ENCODE results near the gene FREY1. TPM values are rescaled to one million over a fixed set of nuclear protein-coding genes. Genes with fewer than 3 reads are reported as not detected.
"Not testable (repeated sequence)": the region's sequence is repeated elsewhere in the genome, so short reads cannot be mapped to it uniquely, and the experiment has no call there.

Gene FREY1
- total RNA-seq, 6 donors from 2014 or later: 0.60 to 3.2 (median 1.7) TPM; not detected in 2

DNA sequence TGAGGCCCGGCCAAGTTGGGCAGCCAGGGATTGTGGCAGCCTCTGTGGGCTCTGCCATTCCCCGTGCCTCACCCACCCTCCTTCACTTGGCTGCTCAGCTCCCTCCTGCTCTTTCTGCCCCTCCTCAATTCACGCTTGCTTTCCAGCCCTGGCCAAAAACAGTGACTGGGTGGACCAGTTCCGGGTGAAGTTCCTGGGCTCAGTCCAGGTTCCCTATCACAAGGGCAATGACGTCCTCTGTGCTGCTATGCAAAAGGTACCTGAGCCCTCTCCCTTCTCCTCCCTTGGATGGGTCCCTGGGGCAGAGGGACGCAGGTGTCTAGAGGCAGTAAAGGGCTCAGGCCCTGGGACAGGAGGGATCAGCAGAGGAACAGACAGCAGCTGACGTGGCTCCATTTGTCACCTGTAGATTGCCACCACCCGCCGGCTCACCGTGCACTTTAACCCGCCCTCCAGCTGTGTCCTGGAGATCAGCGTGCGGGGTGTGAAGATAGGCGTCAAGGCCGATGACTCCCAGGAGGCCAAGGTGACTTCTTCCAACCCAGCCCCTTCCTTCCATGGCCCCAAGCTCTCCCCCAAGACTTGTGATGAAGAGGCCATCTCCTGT, 2.7 kb downstream of the FREY1 start:
- WGBS, 2 donors: 83 to 90% methylated on average over 13 to 15 of the region's 15 CpGs
- ATAC-seq (ENCODE audit: low FRiP score in 2 of 2): no peak
- TF ChIP-seq EP300 (IDR thresholded peaks at IDR 0.05) (no peak), POLR2A (IDR thresholded peaks at IDR 0.05) (no peak), CTCF (IDR thresholded peaks at IDR 0.05) (no peak), POLR2AphosphoS5 (IDR thresholded peaks at IDR 0.05) (no peak)
- Histone ChIP-seq H3K27ac (no peak overlapping the region), H3K36me3 (peaks cover 0 to 18% (median 7%) of the 10 kb centered on the region in 4 donors), H3K9me3 (no peaks in the 10 kb centered on the region), H3K4me1 (peaks cover 11 to 21% (median 14%) of the 10 kb centered on the region in 4 donors), H3K4me3 (no peak overlapping the region), H3K27me3 (no peaks in the 10 kb centered on the region)
- no peak for DNase-seq

DNA sequence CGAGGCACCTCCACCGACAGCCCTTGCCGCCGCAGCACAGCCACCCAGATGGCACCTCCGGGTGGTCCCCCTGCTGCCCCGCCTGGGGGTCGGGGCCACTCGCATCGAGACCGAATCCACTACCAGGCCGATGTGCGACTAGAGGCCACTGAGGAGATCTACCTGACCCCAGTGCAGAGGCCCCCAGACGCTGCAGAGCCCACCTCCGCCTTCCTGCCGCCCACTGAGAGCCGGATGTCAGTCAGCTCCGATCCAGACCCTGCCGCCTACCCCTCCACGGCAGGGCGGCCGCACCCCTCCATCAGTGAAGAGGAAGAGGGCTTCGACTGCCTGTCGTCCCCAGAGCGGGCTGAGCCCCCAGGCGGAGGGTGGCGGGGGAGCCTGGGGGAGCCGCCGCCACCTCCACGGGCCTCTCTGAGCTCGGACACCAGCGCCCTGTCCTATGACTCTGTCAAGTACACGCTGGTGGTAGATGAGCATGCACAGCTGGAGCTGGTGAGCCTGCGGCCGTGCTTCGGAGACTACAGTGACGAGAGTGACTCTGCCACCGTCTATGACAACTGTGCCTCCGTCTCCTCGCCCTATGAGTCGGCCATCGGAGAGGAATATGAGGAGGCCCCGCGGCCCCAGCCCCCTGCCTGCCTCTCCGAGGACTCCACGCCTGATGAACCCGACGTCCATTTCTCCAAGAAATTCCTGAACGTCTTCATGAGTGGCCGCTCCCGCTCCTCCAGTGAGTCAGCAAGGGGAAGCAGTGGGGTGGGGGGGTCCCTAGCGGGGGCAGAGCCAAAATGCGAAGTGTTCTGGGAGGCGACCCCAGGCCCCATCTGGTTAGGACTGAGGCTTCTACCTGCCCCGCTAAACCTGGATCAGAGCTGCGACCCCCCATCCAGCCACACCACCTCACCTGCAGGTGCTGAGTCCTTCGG, 4.4 kb downstream of the FREY1 start:
- Histone ChIP-seq H3K4me3 (no peak overlapping the region), H3K27me3 (peaks cover 0 to 2% (median 0%) of the 10 kb centered on the region in 4 donors), H3K9me3 (no peaks in the 10 kb centered on the region), H3K4me1 (peaks cover 18 to 31% (median 20%) of the 10 kb centered on the region in 4 donors), H3K27ac (no peak overlapping the region), H3K36me3 (peaks cover 0 to 11% (median 3%) of the 10 kb centered on the region in 4 donors)
- DNase-seq (peak in 1 of 2 donors; percentile 80), ATAC-seq (ENCODE audit: low FRiP score in 2 of 2) (no peak)
- 90 to 94% methylated on average over 15 to 34 of the region's 56 CpGs for WGBS, 2 donors
- TF ChIP-seq CTCF (IDR thresholded peaks at IDR 0.05): no peak
- TF ChIP-seq POLR2A (IDR thresholded peaks at IDR 0.05): no peak
- TF ChIP-seq POLR2AphosphoS5 (IDR thresholded peaks at IDR 0.05): no peak

- peaks cover 18 to 31% (median 20%) of the 10 kb centered on the region in 4 donors for H3K4me1 ChIP-seq
- H3K9me3 ChIP-seq: no peaks in the 10 kb centered on the region
- H3K4me3 ChIP-seq: no peak overlapping the region
- H3K36me3 ChIP-seq: peaks cover 0 to 11% (median 3%) of the 10 kb centered on the region in 4 donors
- ATAC-seq (ENCODE audit: low FRiP score in 2 of 2): no peak
- DNase-seq: peak in 1 of 2 donors; percentile 76
- 83 to 84% methylated on average over 6 of the region's 6 CpGs for WGBS, 2 donors
- H3K27ac ChIP-seq: no peak overlapping the region
- TF ChIP-seq CTCF (IDR thresholded peaks at IDR 0.05) (no peak), POLR2A (IDR thresholded peaks at IDR 0.05) (no peak), POLR2AphosphoS5 (IDR thresholded peaks at IDR 0.05) (no peak), EP300 (IDR thresholded peaks at IDR 0.05) (no peak)
- H3K27me3 ChIP-seq: peaks cover 0 to 2% (median 0%) of the 10 kb centered on the region in 4 donors
Measured at GRCh38 chr11:45901626-45902025, 5.4 kb downstream of the FREY1 start.

GRCh38 chr11:45900916-45901617, 6.0 kb downstream of the FREY1 start:
- Histone ChIP-seq H3K9me3 (no peaks in the 10 kb centered on the region), H3K4me1 (peaks cover 18 to 31% (median 20%) of the 10 kb centered on the region in 4 donors), H3K36me3 (peaks cover 0 to 11% (median 3%) of the 10 kb centered on the region in 4 donors), H3K27me3 (peaks cover 0 to 2% (median 0%) of the 10 kb centered on the region in 4 donors), H3K27ac (no peak overlapping the region), H3K4me3 (peak overlapping the region in 3 of 4 donors; percentile 46 to 67 (median 61))
- no peak for TF ChIP-seq POLR2AphosphoS5 (IDR thresholded peaks at IDR 0.05)
- TF ChIP-seq CTCF (IDR thresholded peaks at IDR 0.05): no peak
- TF ChIP-seq EP300 (IDR thresholded peaks at IDR 0.05): no peak
- TF ChIP-seq POLR2A (IDR thresholded peaks at IDR 0.05): no peak
- WGBS, 2 donors: 42 to 47% methylated on average over 8 of the region's 8 CpGs
- DNase-seq: no peak
- ATAC-seq (ENCODE audit: low FRiP score in 2 of 2): no peak

- not testable (repeated sequence) for H3K27ac ChIP-seq, H3K27me3 ChIP-seq, H3K9me3 ChIP-seq
- Histone ChIP-seq H3K4me3 (peak overlapping the region; percentile 16 to 67 (median 54)), H3K36me3 (peaks cover 0 to 11% (median 3%) of the 10 kb centered on the region in 4 donors), H3K4me1 (peaks cover 18 to 31% (median 20%) of the 10 kb centered on the region in 4 donors)
- WGBS, 2 donors: 9 to 11% methylated on average over 14 to 20 of the region's 59 CpGs
- ATAC-seq (ENCODE audit: low FRiP score in 2 of 2) (peak in 1 of 2 donors; percentile 2), DNase-seq (peak in 1 of 2 donors; percentile 87)
Measured at GRCh38 chr11:45900175-45900800, 6.8 kb downstream of the FREY1 start.

Data from upper lobe of left lung (tissue), 6 donors.